HG02642 (cell line): ENCODE measurements around the gene CD93.

Experiments
- ATAC-seq: cut with Tn5 transposase; IDR thresholded peaks from one replicate; pipeline ENCODE4 v1.9.1; 2021; ENCODE audit warnings: mild to moderate bottlenecking; ENCODE audit not compliant: unreplicated experiment, poor library complexity

CD93 gene

DNA sequence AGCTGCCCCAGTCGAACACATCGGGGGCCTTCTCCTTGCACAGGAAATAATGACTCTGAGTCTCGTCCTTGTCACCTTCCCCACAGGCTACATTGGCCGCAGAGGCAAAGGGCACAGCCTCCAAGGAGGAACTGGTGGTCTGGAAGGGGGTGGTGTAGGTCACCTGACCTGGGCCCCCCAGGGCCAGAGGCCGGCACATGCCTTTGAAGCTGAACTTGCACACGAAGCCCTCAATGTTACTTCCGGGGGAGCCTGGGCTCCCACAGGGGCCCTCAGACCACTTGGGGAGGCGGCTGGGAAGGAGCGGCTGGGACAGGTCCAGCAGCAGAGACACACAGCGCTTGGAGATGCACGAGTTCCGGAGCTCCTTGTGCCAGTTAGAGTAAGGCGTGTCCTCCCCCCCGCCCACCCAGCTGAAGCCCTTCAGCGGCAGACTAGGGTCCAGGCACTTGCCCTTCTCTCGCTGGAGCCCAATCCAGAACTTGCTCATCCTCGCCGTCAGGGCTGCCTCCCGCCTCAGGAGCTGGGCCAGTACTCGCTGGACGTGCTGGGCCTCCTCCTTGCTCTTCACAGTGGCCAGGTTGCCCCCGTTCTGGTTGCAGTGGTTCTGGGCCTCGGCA, 578 bp downstream of the CD93 start:
- ATAC-seq: no peak

GRCh38 chr20:23084845-23085365, 1.2 kb downstream of the CD93 start:
- ATAC-seq: no peak

GRCh38 chr20:23084282-23084844, 1.8 kb downstream of the CD93 start:
- no peak for ATAC-seq

GRCh38 chr20:23083553-23084220, 2.4 kb downstream of the CD93 start:
- ATAC-seq: no peak

DNA sequence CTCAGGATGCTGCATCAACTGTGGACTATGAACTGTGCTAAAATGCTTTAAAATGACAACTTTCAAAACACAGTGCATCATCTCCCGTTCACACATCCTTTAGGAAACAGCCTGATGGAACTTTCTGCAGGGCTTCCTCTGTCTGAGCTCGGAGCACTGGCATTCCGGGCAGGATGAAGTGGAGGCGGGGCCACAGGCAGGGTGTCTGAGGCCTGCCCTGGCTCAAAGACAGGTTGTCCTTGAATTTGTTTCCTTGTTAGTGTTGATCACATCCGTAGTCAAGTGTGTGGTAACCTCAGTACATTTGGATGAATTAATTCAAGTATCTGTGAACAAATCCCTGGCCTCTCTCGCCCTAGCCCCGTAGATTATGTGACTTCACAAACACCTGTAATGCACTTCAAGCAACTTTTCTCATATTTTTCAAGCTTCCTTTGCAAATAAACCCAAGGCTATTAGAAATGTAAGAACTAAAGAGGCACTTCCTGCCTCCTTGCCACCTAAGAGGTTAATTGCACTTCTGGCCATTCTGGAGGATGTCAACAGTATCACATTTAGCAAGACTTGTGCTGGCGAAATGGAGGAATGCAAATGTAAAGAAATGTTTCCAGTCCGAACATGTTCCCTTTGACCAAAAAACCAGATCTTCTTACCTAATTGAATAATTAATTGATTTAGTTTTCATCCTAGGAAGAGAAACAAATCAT, 3.1 kb downstream of the CD93 start:
- ATAC-seq: no peak

DNA sequence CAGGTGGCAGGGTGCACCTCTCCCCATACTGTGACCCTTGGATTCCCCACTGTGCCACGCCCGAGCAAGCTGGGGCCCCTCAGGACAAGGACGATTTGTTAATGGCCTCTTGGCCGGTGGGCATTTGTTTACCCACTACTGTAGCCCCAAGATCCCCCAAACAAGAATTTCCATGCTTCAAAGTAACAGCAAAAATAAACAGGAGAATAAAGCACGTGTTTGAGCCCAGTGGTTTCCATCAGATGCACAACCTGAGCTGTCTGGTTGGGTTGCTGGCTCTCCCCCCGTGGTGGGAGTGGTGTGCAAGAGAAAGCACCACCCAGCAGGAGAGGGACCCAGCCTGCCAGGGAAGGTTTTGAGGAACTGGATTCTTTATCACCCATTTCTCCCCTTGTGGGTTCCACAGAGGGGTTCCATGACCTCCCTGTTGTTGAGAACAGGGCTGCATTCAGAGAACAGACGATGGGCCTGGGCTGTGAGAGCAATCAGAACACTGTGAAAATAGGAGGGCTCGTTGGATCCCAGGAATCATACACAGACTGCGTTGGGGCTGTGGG, 4.8 kb downstream of the CD93 start:
- no peak for ATAC-seq

- no peak for ATAC-seq
These were observed 5.6 kb downstream of the CD93 start for GRCh38 chr20:23080521-23080920.

GRCh38 chr20:23079926-23080325, 6.2 kb downstream of the CD93 start:
- no peak for ATAC-seq

- ATAC-seq: no peak
These were observed 7.1 kb downstream of the CD93 start for GRCh38 chr20:23079016-23079351.

- no peak for ATAC-seq
These were observed 7.6 kb downstream of the CD93 start for GRCh38 chr20:23078351-23079015.

DNA sequence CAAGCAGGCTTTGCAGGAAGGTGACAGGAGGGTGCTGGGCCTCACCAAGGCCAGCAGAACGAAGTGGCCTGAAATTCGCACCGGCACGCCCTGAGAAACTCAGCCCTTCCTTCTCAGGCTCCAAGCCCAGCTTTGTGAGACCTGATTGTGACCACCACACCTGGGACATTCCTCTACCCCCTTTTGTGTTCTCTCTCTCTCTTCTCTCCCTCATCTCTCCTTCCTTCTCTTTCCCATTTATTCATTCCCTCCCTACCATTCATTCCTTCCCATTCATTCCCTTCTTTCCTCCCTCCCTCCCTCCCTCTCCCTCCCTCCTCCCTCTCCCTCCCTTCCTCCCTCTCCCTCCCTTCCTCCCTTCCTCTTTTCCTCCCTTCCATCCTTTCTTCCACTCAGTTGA, 8.8 kb downstream of the CD93 start:
- no peak for ATAC-seq

DNA sequence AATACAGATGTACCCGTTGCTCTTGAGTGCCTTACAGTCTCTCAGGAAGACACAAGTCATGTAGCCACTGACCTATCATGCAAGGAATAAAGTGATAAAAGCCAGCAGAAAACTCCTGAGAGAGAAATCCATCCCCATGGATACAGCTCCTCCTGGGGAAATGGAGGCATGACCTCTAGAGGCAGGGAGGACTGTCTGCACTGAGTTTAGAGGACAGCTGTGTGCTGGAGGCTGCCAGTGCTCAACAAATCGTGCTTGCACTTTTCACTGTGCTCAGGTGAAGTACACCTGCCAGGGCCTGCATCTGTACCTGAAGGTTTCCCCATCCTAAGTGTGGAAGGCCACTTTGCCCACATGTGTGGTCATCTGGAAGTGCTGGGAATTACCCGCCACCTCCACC, 12.1 kb downstream of the CD93 start:
- no peak for ATAC-seq

GRCh38 chr20:23072892-23073586, 13.1 kb downstream of the CD93 start:
- ATAC-seq: no peak

DNA sequence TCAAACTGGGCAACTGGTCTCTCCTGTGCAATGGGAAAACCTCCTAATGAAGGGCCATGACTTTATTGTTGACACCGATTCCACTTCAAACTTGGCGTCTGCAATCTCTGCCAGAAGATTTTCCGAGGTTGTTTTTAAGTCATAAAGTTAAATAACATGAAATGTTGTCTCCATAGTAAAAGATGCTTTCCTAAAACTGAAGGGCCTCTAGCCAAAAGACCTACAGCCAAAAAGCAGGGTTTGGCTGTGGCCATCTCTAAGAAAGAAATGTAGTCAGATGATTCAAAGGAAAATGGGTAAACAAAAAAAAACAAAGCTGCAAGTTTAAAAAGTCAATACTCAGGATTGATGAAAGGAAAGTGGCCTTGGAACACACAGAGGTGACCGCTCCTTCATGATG, 14.1 kb downstream of the CD93 start:
- no peak for ATAC-seq

DNA sequence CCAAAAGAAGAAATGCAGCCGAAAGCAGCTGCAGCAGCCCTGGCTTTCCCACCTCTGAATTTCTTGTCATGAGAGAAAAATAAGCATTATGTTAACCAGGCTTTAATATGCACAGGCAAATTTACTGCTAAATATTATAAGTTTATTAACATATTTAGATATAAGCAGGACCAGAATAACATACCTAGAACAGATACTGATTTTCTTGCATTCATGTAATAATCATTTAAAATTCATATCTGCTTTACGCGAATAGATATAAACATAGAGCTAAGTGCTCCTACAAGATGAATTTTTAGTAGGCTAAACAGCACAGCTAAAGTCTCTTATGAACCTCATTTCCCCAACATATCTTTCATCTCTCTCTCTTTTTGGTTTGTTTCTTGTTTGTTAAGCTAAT, 14.7 kb downstream of the CD93 start:
- ATAC-seq: no peak

- ATAC-seq: no peak
These were observed 17.0 kb downstream of the CD93 start for GRCh38 chr20:23069108-23069507.

- no peak for ATAC-seq
These were observed 17.8 kb downstream of the CD93 start for GRCh38 chr20:23068283-23068682.

DNA sequence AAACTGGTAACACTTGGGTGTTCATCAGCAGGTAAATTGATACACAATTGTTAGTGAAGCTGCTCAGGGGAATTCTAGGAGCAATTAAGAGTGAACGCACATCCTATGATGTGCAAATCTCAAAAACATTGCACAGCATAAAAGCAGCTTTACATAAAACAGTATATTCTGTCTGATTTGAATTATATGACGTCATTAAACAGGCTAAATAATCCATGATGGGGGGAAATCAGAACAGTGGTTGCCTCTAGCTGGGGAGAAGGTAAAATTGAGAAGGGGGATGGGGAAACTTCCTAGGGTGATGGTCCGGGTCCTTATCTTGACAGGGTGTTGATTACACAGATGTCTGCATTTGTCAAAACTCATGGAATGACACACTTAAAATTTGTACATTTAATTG, 19.4 kb downstream of the CD93 start:
- no peak for ATAC-seq

DNA sequence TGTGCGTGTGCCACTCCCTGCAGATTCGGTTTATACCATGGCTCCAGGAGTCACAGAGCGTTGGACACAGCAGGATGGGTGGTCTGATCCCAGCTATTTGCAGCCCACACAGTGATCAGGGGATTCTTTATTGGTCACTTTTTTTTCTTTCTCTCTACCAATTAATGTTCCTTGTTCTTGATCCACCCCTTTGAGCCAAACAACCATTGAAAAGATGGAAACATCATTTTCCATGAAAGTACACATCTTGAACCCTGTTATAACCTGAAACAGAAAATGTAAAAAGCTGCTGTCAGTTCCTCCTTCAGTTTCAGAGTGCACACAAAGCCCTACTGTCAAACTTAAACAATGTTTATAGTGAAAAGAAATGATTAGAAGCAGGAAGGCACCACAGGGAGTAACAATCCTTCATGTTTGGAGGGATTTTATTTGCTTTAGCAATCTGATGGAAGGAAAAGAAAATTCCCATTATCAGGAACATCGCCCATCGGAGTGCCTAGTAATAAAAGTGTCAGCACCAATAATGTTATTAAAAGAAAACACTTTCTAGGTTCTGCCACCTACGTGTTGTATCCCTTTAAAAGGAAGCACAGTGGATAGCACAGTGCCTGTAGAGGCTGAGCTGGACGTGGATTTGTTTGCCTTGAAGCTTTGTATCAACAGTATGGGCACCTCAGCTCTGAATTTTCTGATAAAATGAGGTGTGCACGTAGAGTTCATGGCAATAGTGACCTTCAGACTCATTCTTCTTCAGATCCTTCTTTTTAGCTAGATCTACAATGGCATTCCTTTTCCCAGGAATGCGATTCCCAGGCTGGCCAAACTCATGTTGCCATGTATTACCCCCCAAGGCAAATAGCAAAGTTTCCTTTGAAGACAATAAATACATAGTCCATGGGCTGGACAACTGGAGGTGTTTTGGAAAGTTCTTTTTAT, 20.6 kb downstream of the CD93 start:
- no peak for ATAC-seq
